GM12865 (cell line): ENCODE measurements around the gene FANCL.
"Not testable (repeated sequence)": the region's sequence is repeated elsewhere in the genome, so short reads cannot be mapped to it uniquely, and the experiment has no call there.

Experiments
- DNase-seq: peaks from one replicate; pipeline ENCODE4 v3.0.0; 2010; ENCODE audit warnings: low read depth
- H3K4me3 ChIP-seq: 2 replicates; pipeline ENCODE4 v1.5.1; 2011; ENCODE audit warnings: mild to moderate bottlenecking, low read depth, low read length, control low read depth
- CTCF ChIP-seq: IDR thresholded peaks from 2 replicates; pipeline ENCODE4 v1.5.1; 2011; ENCODE audit warnings: low read length, control low read depth, low read depth, inconsistent platforms; ENCODE audit not compliant: insufficient read depth; ENCODE audit errors: missing control alignments

Gene FANCL

GRCh38 chr2:58240670-58241545, at the start of gene FANCL:
Gene FANCL, minus strand, starts transcription at chr2:58241325. Its CDS starts 12 bp downstream, at chr2:58241313.
- H3K4me3 ChIP-seq = peak within 1 kb of the TSS; percentile 95
- peak; percentile 94 for DNase-seq
- TF ChIP-seq CTCF = no peak

DNA sequence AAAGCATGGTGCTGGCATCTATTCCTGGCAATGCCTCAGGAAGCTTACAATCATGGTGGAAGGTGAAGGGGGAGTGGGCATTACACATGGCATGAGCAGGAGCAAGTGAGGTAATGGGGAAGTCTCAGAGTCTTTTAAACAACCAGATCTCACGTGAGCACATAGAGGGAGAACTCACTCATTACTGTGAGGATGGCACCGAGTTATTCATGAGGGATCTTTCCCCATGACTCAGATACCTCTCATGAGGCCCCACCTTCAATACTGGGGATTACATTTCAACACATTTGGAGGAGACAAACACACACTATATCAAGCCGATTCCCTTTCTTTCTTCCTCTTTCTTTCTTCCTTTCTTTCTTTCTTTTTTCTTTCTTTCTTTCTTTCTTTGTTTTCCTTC, 47.9 kb upstream of the FANCL start:
- no peak overlapping the region for H3K4me3 ChIP-seq
- TF ChIP-seq CTCF = no peak
- no peak for DNase-seq

GRCh38 chr2:58283931-58284330, 42.8 kb upstream of the FANCL start:
- DNase-seq = no peak
- no peak overlapping the region for H3K4me3 ChIP-seq
- TF ChIP-seq CTCF = no peak

DNA sequence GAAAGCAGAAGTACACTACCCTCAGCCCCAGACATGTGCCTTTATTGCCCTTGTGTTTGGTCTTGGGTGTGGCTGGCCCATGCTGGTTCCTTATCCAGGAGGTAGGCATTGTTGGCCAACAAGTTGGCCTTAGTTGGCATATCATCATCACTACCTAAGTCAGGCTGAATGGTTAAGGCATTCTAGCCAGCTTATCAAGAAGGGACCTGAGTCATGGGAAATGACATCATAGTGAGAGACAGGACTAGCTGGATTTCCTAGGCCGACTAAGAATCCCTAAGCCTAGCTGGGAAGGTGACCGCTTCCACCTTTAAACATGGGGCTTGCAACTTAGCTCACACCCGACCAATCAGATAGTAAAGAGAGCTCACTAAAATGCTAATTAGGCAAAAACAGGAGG, 34.0 kb upstream of the FANCL start:
- DNase-seq = not testable (repeated sequence)

DNA sequence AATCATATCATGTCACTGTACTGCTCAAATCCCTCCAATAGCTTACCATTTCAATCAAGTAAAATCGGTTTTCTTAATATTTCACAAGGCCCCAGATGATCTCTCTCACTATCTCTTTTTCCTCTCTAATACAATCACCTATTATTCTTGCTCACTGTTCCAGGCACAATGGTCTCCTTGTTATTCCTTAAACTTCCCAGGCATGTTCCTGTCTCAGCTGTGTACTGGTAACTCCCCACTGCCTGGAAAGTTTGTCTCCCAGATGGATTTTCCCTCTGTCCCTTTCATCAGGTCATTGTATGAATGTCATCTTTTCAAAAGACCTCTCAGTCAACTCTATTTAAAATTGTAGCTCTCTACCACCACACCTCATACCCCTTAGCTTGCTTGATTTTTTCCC, 30.7 kb upstream of the FANCL start:
- TF ChIP-seq CTCF = no peak
- no peak for DNase-seq
- H3K4me3 ChIP-seq = no peak overlapping the region

More for the DNA sequence above, 34.0 kb upstream of the FANCL start:
- not testable (repeated sequence) for H3K4me3 ChIP-seq

GRCh38 chr2:58268685-58269084, 27.6 kb upstream of the FANCL start:
- H3K4me3 ChIP-seq = no peak overlapping the region
- TF ChIP-seq CTCF = no peak
- no peak for DNase-seq

DNA sequence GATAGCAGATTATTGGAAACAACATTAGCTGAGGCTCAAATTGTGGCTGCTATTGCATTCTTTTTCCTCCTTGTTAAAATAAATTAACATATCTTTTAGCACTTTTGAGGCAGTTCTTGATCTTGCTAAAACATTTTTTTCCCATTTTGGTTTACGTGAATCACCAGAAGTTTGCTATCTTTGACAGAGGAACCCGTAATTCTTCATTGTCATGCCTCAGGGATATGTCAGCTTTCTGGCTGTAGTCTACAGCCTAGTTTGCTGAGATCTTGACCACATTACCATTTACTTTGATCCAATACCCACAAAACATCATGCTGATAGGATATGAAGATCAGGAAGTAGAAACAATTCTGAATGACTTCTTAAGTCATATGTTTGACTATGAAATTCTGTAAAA, 25.1 kb upstream of the FANCL start:
- no peak overlapping the region for H3K4me3 ChIP-seq
- no peak for DNase-seq
- no peak for TF ChIP-seq CTCF
